OCI-LY3 (cell line): ENCODE measurements around the gene CACNB1.

ENCODE experiments used
- H2AFZ ChIP-seq: fragments of 200-600, 300-600 bp; shearing (Covaris generic); 2 replicates; pipeline ENCODE4 v1.6.0; 2014; ENCODE audit warnings: antibody characterized with exemption, low read depth, low read length
- H3K27ac ChIP-seq: fragments of 200-600, 300-600 bp; sonication (generic); 2 replicates; pipeline ENCODE4 v1.5.1; 2014; ENCODE audit warnings: mild to moderate bottlenecking, low read length, moderate library complexity, mixed read lengths
- H3K27me3 ChIP-seq: fragments of 200-600, 300-600 bp; sonication (generic); 2 replicates; pipeline ENCODE4 v1.6.1; 2014; ENCODE audit warnings: low read depth, low read length, mixed read lengths
- H3K36me3 ChIP-seq: fragments of 200-600, 300-600 bp; sonication (generic); replicated peaks from 2 replicates; pipeline ENCODE3; 2014; ENCODE audit warnings: low read depth, low read length, mixed read lengths
- H3K4me1 ChIP-seq: fragments of 300-600, 200-600 bp; sonication (generic); 2 replicates; pipeline ENCODE4 v1.6.1; 2014; ENCODE audit warnings: low read length, mixed read lengths
- H3K4me2 ChIP-seq: fragments of 200-600, 300-600 bp; sonication (generic); 2 replicates; pipeline ENCODE4 v1.6.1; 2014; ENCODE audit warnings: low read length, mixed read lengths
- H3K4me3 ChIP-seq: fragments of 300-600, 200-600 bp; sonication (generic); 2 replicates; pipeline ENCODE4 v1.5.1; 2014; ENCODE audit warnings: antibody characterized with exemption, mild to moderate bottlenecking, low read length, moderate library complexity
- H3K79me2 ChIP-seq: fragments of 300-600, 200-600 bp; shearing (Covaris generic); 2 replicates; pipeline ENCODE4 v1.6.1; 2014; ENCODE audit warnings: mild to moderate bottlenecking, low read length, mixed read lengths
- H3K9ac ChIP-seq: fragments of 300-600, 200-600 bp; shearing (Covaris generic); 2 replicates; pipeline ENCODE4 v1.6.0; 2014; ENCODE audit warnings: mild to moderate bottlenecking, low read length, moderate library complexity
- H3K9me3 ChIP-seq: fragments of 200-600, 300-600 bp; shearing (Covaris generic); 2 replicates; pipeline ENCODE4 v1.6.1; 2014; ENCODE audit warnings: low read length, mixed read lengths; ENCODE audit not compliant: insufficient read depth
- H4K20me1 ChIP-seq: fragments of 200-600, 300-600 bp; sonication (generic); 2 replicates; pipeline ENCODE4 v1.6.1; 2016; ENCODE audit warnings: low read length, mixed read lengths; ENCODE audit not compliant: insufficient read depth
- CTCF ChIP-seq: fragments of 200-600, 300-600 bp; sonication (generic); IDR thresholded peaks from 2 replicates; pipeline ENCODE4 v1.5.1; 2014; ENCODE audit warnings: antibody characterized with exemption, low read length, low read depth
- EZH2phosphoT487 ChIP-seq: fragments of 200-600 bp; shearing (Covaris generic); IDR thresholded peaks from 2 replicates; pipeline ENCODE4 v1.6.1; 2018; ENCODE audit warnings: antibody characterized with exemption, mixed run types, low read depth

The CACNB1 gene

GRCh38 chr17:39177256-39177655 lies 20.2 kb downstream of the CACNB1 start:
- Histone ChIP-seq H3K36me3 (peaks cover 10% of the 10 kb centered on the region), H3K79me2 (no peaks in the 10 kb centered on the region), H3K4me2 (no peak overlapping the region), H3K27me3 (no peaks in the 10 kb centered on the region), H2AFZ (no peak overlapping the region), H3K4me1 (no peaks in the 10 kb centered on the region), H4K20me1 (no peaks in the 10 kb centered on the region; the same call in 1 of the 2 replicates), H3K27ac (no peak overlapping the region), H3K9me3 (no peaks in the 10 kb centered on the region), H3K9ac (no peak overlapping the region), H3K4me3 (no peak overlapping the region)
- no peak for TF ChIP-seq CTCF
- TF ChIP-seq EZH2phosphoT487 = no peak

- Histone ChIP-seq H3K9me3 (no peaks in the 10 kb centered on the region), H3K4me2 (no peak overlapping the region), H3K27me3 (no peaks in the 10 kb centered on the region), H3K36me3 (peaks cover 7% of the 10 kb centered on the region), H4K20me1 (no peaks in the 10 kb centered on the region; the same call in 1 of the 2 replicates), H3K4me3 (no peak overlapping the region), H3K79me2 (no peaks in the 10 kb centered on the region), H2AFZ (no peak overlapping the region), H3K9ac (no peak overlapping the region), H3K4me1 (no peaks in the 10 kb centered on the region), H3K27ac (no peak overlapping the region)
- TF ChIP-seq EZH2phosphoT487 (no peak), CTCF (no peak)
Measured at GRCh38 chr17:39175695-39176093, 21.8 kb downstream of the CACNB1 start.

- Histone ChIP-seq H3K4me3 (no peak overlapping the region), H3K27ac (no peak overlapping the region), H4K20me1 (no peaks in the 10 kb centered on the region; the same call in 1 of the 2 replicates), H3K4me2 (no peak overlapping the region), H3K9me3 (no peaks in the 10 kb centered on the region), H2AFZ (no peak overlapping the region), H3K79me2 (no peaks in the 10 kb centered on the region), H3K4me1 (no peaks in the 10 kb centered on the region), H3K9ac (no peak overlapping the region), H3K27me3 (no peaks in the 10 kb centered on the region), H3K36me3 (peaks cover 7% of the 10 kb centered on the region)
- TF ChIP-seq EZH2phosphoT487 (no peak), CTCF (peak; percentile 75)
Measured at GRCh38 chr17:39174920-39175694, 22.4 kb downstream of the CACNB1 start.

- Histone ChIP-seq H4K20me1 (no peaks in the 10 kb centered on the region; the same call in 1 of the 2 replicates), H3K27ac (no peak overlapping the region), H3K9me3 (no peaks in the 10 kb centered on the region), H3K36me3 (peaks cover 7% of the 10 kb centered on the region), H3K27me3 (no peaks in the 10 kb centered on the region), H3K79me2 (no peaks in the 10 kb centered on the region), H3K4me3 (no peak overlapping the region), H3K9ac (no peak overlapping the region), H3K4me2 (no peak overlapping the region), H2AFZ (no peak overlapping the region), H3K4me1 (no peaks in the 10 kb centered on the region)
- TF ChIP-seq EZH2phosphoT487 (no peak), CTCF (no peak)
Measured at GRCh38 chr17:39173526-39174274, 23.8 kb downstream of the CACNB1 start.
